Measurements from ENCODE around the gene ITGA1.

DNA sequence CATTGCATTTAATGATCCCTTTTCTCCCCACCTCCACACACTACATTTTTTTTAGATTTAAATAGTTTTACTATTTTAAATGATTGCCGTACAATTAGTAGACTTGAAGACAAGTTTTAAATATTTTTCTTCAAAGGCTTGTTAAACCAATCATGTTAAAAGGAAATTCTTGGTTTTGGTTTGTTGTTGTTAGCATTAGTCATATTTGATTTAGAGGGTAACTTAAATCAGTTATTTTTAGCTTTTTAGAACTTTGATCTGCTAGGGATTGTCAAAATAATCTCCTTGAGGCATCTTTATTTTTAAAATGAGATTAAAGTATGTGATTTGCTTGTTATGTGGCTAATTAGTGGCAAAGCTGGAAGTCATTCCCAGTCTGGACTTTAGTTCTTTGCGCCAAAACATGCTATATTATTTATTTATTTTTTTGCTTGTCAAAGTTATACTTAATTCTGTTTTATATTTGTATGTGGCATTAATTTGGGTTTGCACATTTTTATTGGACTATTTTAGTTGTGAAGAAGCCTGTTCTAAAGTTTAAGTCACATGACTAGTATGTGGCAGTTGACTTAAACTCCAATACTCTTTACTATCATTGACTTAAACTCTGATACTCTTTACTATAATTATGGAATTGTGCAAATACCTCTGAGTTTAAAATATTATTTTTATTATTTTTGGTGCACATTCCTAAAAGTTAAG is 14.7 kb downstream of the ITGA1 start:
- TF ChIP-seq, protein P1, sequence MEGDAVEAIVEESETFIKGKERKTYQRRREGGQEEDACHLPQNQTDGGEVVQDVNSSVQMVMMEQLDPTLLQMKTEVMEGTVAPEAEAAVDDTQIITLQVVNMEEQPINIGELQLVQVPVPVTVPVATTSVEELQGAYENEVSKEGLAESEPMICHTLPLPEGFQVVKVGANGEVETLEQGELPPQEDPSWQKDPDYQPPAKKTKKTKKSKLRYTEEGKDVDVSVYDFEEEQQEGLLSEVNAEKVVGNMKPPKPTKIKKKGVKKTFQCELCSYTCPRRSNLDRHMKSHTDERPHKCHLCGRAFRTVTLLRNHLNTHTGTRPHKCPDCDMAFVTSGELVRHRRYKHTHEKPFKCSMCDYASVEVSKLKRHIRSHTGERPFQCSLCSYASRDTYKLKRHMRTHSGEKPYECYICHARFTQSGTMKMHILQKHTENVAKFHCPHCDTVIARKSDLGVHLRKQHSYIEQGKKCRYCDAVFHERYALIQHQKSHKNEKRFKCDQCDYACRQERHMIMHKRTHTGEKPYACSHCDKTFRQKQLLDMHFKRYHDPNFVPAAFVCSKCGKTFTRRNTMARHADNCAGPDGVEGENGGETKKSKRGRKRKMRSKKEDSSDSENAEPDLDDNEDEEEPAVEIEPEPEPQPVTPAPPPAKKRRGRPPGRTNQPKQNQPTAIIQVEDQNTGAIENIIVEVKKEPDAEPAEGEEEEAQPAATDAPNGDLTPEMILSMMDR (IDR thresholded peaks at IDR 0.05; ENCODE audit: low read length) = no peak
- TF ChIP-seq EZH2phosphoT487 (IDR thresholded peaks at IDR 0.05; ENCODE audit: low read length) = no peak
